Chondrocyte (in vitro differentiated cells): ENCODE measurements around the gene CDK16. TPM values are rescaled to one million over a fixed set of nuclear protein-coding genes. Genes with fewer than 3 reads are reported as not detected.

Experiments
- DNase-seq: peaks from one replicate; pipeline ENCODE4 v3.0.0; 2021; ENCODE audit warnings: mixed read lengths, low spot score
- H3K27ac Mint-ChIP-seq: one replicate; pipeline ENCODE4 v1.8.0; 2021; ENCODE audit warnings: mild to moderate bottlenecking, moderate library complexity, mixed read lengths; ENCODE audit not compliant: unreplicated experiment
- H3K27me3 Mint-ChIP-seq: 2 replicates; pipeline ENCODE4 v1.8.0; 2021; ENCODE audit warnings: low read depth, mixed read lengths
- H3K36me3 Mint-ChIP-seq: 2 replicates; pipeline ENCODE4 v1.8.0; 2021; ENCODE audit warnings: low read depth, mixed read lengths
- H3K4me1 Mint-ChIP-seq: 2 replicates; pipeline ENCODE4 v1.8.0; 2021; ENCODE audit warnings: low read depth, mild to moderate bottlenecking, mixed read lengths
- H3K4me3 Mint-ChIP-seq: one replicate; pipeline ENCODE4 v1.8.0; 2021; ENCODE audit warnings: mild to moderate bottlenecking, moderate library complexity, mixed read lengths; ENCODE audit not compliant: unreplicated experiment
- H3K9me3 Mint-ChIP-seq: 2 replicates; pipeline ENCODE4 v1.8.0; 2021; ENCODE audit warnings: low read depth, mixed read lengths
- total RNA-seq: library from RNA; stranded (reverse); gene quantifications from 3 replicates; pipeline ENCODE4 v1.2.1, GENCODE V29; 2021
- TF ChIP-seq, protein P1 (sequence below): fragments of 200-600 bp; sonication (generic); IDR thresholded peaks from 2 replicates; pipeline ENCODE4 v1.5.0; 2021; ENCODE audit warnings: antibody characterized with exemption, mild to moderate bottlenecking, moderate library complexity

CDK16 gene
- total RNA-seq, 1 donor from 2014 or later: 172 TPM

DNA sequence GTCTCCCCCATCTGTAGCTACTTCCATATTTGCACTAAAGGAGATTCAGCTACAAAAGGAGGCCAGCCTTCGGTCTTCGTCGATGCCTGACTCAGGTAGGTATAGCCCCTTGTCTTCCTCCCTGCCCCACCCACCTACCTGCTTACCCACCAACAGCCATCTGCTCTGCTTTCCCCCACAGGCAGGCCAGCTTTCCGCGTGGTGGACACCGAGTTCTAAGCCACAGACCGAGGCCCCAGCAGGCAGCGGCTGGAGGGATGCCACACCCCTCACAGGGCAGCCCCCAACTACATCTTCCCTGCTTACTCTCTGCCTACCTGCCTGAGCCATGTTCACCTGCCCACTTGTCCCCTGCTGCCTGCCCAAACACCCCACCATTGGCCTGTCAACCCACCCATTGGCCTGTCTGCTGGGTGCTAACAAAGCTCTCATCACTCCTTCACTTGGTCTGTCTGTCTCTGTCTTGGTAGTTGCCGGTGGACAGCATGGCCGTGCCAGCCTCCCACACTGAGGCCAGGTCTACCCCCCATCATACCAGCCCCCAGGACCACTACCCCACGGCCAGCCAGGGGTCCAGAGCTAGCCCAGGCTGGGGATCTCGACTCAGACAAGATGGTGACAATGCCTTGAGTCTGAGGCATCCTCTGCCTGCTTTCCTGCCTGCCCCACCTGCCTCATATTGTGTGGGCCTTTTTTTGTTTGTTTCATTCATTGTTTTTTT lies 10.2 kb downstream of the CDK16 start:
- TF ChIP-seq, protein P1, sequence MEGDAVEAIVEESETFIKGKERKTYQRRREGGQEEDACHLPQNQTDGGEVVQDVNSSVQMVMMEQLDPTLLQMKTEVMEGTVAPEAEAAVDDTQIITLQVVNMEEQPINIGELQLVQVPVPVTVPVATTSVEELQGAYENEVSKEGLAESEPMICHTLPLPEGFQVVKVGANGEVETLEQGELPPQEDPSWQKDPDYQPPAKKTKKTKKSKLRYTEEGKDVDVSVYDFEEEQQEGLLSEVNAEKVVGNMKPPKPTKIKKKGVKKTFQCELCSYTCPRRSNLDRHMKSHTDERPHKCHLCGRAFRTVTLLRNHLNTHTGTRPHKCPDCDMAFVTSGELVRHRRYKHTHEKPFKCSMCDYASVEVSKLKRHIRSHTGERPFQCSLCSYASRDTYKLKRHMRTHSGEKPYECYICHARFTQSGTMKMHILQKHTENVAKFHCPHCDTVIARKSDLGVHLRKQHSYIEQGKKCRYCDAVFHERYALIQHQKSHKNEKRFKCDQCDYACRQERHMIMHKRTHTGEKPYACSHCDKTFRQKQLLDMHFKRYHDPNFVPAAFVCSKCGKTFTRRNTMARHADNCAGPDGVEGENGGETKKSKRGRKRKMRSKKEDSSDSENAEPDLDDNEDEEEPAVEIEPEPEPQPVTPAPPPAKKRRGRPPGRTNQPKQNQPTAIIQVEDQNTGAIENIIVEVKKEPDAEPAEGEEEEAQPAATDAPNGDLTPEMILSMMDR: no peak
- Mint-ChIP-seq H3K9me3 (no peaks in the 10 kb centered on the region), H3K4me3 (no peak overlapping the region), H3K4me1 (peaks cover 13% of the 10 kb centered on the region), H3K27me3 (no peaks in the 10 kb centered on the region), H3K36me3 (peaks cover 36% of the 10 kb centered on the region), H3K27ac (no peak overlapping the region)
- peak; percentile 68 for DNase-seq

GRCh38 chrX:47229427-47229826 lies 10.9 kb downstream of the CDK16 start:
- TF ChIP-seq, protein P1: no peak
- Mint-ChIP-seq H3K36me3 (peaks cover 32% of the 10 kb centered on the region), H3K4me3 (no peak overlapping the region), H3K27ac (no peak overlapping the region), H3K4me1 (peaks cover 15% of the 10 kb centered on the region), H3K27me3 (no peaks in the 10 kb centered on the region), H3K9me3 (no peaks in the 10 kb centered on the region)
- peak; percentile 56 for DNase-seq

DNA sequence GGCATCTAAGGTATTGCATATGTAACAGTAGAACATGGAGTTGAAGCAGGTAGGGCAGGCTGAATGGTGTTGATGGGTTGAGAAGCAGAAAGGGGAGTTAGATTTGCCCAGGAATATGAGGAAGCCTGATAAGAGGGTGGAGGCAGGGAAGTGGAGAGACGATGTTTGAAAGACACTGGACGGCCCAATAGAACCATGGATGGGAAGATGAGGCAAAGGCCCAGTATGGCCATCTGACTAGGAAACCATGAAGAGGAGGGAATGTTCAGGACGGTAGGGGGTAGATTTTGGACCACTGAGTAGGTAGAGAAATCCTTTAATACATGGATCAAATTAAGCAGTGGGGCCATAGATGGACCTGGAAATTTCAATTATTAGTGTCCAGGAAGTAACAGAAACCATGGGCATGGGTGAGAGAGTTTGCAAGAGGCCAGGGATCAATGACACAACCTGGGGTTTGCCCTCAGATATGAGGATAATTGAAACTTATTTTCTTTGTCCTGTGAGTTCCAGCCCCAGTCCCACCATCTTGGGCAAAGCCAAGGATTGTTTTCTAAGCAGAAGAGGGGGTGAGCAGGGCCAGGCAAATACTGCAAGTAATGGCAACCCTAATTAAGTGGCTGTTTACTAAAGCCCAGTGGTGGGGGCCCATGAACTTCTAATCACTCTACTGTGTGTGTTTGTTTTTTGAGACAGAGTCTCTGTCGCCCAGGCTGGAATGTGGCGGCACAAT lies 11.8 kb downstream of the CDK16 start:
- Mint-ChIP-seq H3K4me3 (no peak overlapping the region), H3K27me3 (no peaks in the 10 kb centered on the region), H3K9me3 (no peaks in the 10 kb centered on the region), H3K36me3 (peaks cover 27% of the 10 kb centered on the region), H3K27ac (no peak overlapping the region), H3K4me1 (peaks cover 23% of the 10 kb centered on the region)
- DNase-seq: no peak
- TF ChIP-seq, protein P1: no peak

- no peak for DNase-seq
- peaks cover 21% of the 10 kb centered on the region for H3K36me3 Mint-ChIP-seq
- no peak overlapping the region for H3K4me3 Mint-ChIP-seq
- peak overlapping the region; percentile 100 for H3K27ac Mint-ChIP-seq
- no peaks in the 10 kb centered on the region for H3K9me3 Mint-ChIP-seq
- TF ChIP-seq, protein P1: no peak
- H3K4me1 Mint-ChIP-seq: peaks cover 31% of the 10 kb centered on the region
- H3K27me3 Mint-ChIP-seq: no peaks in the 10 kb centered on the region
Observed at GRCh38 chrX:47231167-47231566, 12.7 kb downstream of the CDK16 start.

GRCh38 chrX:47232197-47232802 lies 13.8 kb downstream of the CDK16 start:
- H3K36me3 Mint-ChIP-seq: peaks cover 13% of the 10 kb centered on the region
- peak overlapping the region; percentile 100 for H3K27ac Mint-ChIP-seq
- H3K4me1 Mint-ChIP-seq: peaks cover 43% of the 10 kb centered on the region
- peak overlapping the region; percentile 92 for H3K4me3 Mint-ChIP-seq
- DNase-seq: no peak
- no peaks in the 10 kb centered on the region for H3K9me3 Mint-ChIP-seq
- TF ChIP-seq, protein P1: no peak
- no peaks in the 10 kb centered on the region for H3K27me3 Mint-ChIP-seq
